ENCODE data around the gene UGT1A6. TPM values are rescaled to one million over a fixed set of nuclear protein-coding genes. Genes with fewer than 3 reads are reported as not detected.

Gene UGT1A6
- total RNA-seq, 1 donor from 2014 or later, result not detected

GRCh38 chr2:233799716-233800115 is 107.0 kb downstream of the UGT1A6 start:
- intact Hi-C loops (cut with micrococcal nuclease), result no loop called here

- intact Hi-C loops (cut with micrococcal nuclease), result no loop called here
Measured at GRCh38 chr2:233800208-233800607, 107.5 kb downstream of the UGT1A6 start.

DNA sequence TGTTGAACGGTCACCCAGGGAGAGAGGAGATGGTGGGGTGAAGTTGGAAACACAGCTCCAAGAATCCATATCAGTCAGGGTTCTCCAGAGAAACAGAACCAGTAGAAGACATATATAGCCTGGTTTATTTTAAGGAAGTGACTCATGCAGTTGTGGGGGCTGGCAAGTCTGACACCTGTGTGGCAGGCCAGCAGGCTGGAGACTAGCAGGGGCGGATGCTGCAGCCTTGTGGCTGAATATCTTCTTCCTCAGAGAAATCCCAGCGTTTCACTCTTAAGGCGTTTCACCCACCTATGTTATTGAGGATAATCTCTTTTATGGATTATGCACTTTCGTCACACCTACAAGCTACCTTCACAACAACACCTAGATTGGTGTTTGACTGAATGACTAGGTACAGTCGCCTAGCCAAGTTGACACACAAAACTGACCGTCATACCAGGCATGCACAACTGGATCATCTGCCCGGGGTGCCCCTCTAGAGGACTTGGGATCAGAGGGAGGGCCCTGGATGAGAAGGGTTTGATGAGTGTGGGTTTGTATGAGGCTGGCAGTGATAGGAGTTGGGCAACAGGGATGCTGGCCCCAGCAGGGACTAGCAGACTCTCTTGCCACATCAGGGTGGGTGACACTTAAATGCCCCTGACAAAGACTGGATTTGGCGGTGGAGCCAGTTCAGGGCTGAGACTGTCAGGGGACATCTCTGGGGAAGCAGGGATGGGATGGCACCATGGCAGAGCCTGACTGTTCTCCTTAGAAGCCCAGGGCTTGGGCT is 108.9 kb downstream of the UGT1A6 start:
- intact Hi-C loops (cut with micrococcal nuclease), result no loop called here

DNA sequence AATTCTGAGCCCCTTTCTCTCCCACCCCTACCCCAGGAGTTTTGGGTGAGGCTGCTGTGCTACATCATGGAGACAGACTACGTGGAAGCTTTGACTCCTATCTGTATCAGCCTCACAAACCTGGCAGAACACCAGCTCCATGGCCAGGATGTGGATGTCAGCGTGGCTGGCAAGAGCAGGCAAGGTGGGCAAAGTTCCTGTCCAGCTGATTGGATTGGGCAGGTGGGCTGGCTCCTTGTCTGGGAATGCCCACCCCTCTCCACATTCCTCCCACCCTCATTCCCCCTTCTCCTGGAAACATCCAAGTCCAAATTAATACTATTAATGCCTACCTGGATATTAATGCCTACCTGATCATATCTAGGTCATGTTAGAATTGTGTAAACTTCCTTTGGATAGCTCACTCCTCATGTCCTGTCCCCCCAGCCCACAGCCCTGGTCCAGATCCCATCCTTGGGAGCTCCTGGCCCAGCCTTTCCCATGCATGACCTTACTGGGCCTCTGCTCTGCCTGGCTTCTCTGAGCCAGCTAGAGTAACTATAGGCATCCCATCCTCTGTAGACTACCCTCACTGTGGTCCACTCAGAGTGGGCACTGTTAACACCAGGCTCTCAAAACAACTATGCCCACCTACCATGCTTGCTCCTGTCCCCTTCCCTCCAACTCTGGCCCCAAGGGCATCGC is 109.6 kb downstream of the UGT1A6 start:
- intact Hi-C loops (cut with micrococcal nuclease), result no loop called here

DNA sequence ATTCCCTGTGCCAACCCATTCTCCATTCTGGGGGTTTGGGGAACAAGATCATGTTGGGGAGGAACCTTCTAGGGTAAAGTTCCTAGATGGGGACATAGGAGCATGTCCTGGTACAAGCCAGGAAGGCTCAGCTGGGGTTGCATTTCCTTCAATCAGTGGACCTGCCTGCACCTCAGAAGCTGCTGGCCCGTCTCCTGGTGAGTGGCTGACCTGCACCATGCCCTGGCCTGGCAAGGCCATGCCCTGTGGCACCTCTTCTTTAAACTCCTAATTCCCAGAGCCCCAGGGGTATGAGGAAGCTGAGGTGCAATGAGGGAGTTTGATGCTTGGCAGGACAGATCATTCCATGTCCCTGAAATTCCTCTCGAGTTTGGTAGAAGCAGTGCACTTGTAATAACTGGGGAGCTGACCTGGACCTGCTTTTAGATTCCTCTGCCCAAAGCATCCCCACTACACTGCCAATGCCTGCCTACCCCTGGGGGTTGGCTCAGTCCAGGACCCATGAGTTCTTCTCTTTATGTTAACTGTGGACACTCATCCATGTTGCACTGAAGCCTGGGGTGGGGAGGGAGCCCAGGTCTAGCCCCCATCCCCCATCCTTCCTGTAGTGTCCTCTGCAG is 110.7 kb downstream of the UGT1A6 start:
- intact Hi-C loops (cut with micrococcal nuclease), result no loop called here

DNA sequence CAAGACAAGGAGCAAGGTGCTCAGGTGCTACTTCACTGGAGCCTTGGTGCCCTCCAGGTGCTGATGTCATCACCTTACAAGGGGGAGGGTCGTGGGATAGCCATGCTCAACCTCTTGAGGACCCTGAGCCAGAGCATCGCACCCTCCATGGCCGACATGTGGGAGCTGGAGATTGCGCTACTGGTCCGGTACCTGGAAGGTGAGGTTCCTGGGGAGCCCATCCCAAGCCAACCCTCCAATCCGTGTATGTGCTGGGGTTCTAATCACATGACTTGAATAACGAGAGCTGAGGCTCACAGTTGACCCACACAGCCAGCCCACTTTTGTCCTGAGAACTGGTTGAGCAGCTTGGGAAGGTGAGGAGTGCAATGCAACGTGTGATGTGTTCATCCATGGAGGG is 111.3 kb downstream of the UGT1A6 start:
- intact Hi-C loops (cut with micrococcal nuclease), result no loop called here

- intact Hi-C loops (cut with micrococcal nuclease), result no loop called here
Measured at GRCh38 chr2:233807215-233807865, 114.7 kb downstream of the UGT1A6 start.

DNA sequence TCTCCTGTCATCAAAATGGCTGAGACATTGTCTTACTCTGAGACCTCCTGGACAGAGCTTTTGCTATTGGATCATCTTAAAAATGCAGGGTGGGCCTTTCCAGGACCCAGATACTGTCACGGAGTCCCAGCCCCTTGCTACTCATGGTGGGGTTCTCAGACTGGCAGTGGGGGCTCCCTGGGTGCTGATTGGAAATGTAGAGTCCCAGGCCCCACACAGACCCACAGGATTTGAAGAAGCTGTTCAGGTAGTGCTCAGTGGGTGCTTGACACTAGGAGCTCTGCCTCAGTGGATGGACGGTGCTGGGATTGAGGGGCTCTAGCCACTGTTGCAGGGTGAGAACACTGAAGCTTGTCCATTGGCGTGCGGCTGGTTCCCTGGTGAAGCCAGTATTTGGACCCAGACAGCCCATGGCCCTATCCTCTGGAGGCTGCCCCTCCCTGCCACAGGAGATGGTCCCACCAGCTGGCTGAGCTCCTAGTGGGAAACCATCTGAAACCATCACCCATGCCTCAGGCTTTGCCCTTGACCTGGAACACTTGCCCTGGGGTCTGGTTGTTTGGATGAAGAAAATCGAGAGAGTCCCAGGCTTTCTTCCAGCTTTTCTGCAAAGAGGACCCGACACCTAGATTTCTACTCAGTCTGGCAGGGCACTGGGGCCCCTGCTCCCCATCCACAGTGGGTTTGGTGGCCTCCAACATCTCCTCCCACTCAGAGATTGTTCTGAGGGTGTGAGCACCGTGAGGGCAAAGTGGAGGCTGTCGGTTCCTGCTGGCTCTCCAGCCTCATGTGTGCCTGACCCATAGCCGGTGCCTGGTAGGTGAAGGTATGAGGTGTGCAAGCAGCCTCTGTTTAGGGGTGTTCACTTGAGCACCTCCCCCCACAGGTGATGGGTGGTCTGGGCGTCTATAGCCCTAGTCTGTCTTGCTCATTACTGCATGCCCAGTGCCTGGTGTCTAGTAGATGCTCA is 115.6 kb downstream of the UGT1A6 start:
- intact Hi-C loops (cut with micrococcal nuclease), result no loop called here

GRCh38 chr2:233810385-233810784 is 117.7 kb downstream of the UGT1A6 start:
- intact Hi-C loops (cut with micrococcal nuclease), result no loop called here

DNA sequence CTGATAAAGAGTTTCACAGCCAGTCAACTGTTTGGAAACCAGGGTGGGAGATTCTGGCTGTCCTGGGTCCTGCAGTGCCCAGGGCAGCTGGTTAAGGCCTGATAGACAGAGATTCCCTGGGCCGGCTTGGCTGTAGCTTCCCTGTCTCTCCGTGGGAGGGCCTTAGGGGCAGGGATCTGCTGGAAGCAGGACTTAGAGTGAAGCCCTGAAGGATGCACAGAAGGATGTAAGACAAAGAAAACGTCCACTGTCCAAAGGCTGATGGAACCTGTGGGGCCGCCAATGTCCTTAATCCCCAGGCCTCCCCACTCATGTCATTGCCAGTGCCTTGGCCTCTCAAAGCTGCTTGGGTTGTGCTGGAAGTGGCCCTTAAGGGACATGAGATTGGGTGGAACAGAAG is 118.4 kb downstream of the UGT1A6 start:
- intact Hi-C loops (cut with micrococcal nuclease), result no loop called here

GRCh38 chr2:233811732-233812131 is 119.0 kb downstream of the UGT1A6 start:
- intact Hi-C loops (cut with micrococcal nuclease), result no loop called here

GRCh38 chr2:233813236-233814055 is 120.8 kb downstream of the UGT1A6 start:
- intact Hi-C loops (cut with micrococcal nuclease), result no loop called here

- intact Hi-C loops (cut with micrococcal nuclease), result no loop called here
Measured at GRCh38 chr2:233814056-233814835, 121.6 kb downstream of the UGT1A6 start.

GRCh38 chr2:233815861-233816260 is 123.2 kb downstream of the UGT1A6 start:
- intact Hi-C loops (cut with micrococcal nuclease), result no loop called here

DNA sequence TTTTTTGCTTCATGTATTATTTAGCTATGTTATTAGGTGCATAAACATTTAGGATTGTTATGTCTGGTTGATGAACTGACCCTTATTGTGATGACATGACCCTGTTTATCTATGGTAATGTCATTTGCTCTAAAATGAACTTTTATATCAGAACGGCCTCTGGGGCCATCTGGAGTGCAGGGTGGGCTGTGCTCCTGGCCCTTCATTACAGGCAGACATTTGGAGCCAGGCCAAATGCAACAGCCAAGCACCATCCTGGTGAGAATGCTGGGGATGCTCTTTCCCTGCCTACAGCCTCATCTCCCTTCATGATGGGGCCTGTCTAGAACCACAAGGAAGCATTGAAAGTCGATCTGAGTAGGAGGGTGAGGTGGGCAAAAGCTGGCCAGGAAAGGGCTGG is 123.6 kb downstream of the UGT1A6 start:
- intact Hi-C loops (cut with micrococcal nuclease), result no loop called here

DNA sequence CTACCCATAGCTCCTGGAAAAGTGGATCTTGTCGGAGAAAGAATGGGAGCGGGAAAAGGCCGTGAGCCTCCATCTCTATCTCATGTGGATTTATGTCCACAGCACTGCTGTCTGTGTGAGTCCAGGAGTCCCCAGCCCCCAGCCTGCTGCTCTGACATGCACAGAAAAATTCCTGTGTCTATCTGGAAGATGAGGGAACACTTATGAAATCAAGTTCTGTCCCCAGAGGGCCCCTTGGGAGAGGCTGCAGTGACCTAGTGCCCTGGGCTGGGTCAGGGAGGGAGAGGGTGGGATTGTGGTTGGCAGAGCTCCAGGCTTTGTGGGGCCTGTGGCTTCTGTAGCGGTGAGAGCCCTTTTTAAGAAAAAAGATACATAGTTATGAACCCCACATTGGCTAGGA is 124.1 kb downstream of the UGT1A6 start:
- intact Hi-C loops (cut with micrococcal nuclease), result no loop called here

DNA sequence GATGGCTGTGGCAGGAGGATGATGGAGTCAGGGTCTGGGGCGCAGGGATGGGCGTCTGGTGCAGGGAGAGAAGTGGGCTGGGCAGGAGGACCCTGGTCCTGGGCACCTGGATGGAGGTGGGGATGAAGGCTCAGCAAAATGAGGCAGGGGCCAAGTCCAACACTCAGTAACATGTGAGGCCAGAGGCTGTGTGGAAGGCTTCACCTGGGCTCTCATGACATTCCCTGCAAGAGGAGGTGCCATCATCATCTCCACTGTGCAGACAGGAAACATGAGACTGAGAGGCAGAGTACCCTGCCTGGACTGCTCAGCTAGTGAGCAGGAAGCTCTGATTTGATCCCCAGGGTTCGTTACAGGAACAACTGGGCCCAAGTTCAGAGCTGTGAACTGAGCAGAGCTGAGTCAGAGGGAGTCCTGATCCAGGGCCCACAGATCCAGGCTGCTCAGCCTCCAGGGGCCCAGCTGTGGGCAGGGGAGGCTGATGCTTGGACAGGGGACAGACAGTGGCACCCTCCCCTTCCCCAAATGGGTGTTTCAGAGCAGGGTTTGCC is 124.7 kb downstream of the UGT1A6 start:
- intact Hi-C loops (cut with micrococcal nuclease), result no loop called here

DNA sequence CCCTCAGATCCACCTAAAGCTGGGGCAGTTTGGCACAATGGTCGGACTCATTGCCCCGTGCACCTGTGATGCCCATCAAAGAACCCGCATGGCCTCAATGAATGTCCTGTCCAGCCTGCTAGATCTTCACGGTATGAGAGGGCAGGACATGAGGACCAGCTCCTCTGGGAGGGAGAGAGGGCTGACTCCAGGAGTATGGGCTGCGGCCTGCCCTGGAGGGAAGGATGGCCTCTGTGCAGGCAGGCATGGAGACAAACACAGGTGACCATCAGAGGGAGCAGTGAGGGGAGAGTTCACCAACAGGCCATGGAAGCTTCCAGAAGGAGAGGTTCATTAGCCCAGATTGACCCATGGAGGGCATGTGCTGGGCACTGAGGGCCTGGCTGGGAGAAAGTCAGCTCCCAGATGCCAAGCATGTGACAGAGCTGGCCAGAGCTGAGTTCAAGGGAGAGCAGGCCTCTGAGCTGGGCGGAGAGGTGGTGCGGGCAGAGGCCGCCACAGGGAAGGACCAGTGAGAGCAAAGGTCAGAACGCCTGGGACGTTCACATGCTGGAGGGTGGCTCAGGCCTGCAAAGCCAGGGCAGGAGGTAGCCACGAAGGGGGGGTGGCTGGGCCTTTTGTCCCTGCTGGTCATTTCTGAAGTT is 125.4 kb downstream of the UGT1A6 start:
- intact Hi-C loops (cut with micrococcal nuclease), result no loop called here

Data from T-helper 2 cell treated with Interferon-gamma antibody and Interleukin-4, amounts not matched to agents 100 ng/mL and 5 ng/mL, for 36 hours (primary cell).